Ovary (tissue), 3 donors: ENCODE measurements around the gene CLNK.

Experiments used
- EP300 ChIP-seq: sonication (generic); formaldehyde crosslinking; IDR thresholded peaks from one replicate; pipeline ENCODE4 v1.6.1; 2017; ENCODE audit warnings: antibody characterized with exemption
- POLR2A ChIP-seq: fragments of 450-650 bp; IDR thresholded peaks from one replicate; pipeline ENCODE4 v1.6.1; 2017; ENCODE audit warnings: antibody characterized with exemption, mild to moderate bottlenecking, moderate library complexity
- TF ChIP-seq, protein P1 (sequence below), 3 donors: fragments of 450-650 bp in 2 of 3; fragments of 200-600 bp in 1 of 3; IDR thresholded peaks; one replicate each; pipeline versions ENCODE4 v1.5.1 to v1.8.0; 2016 to 2022; ENCODE audit warnings: antibody characterized with exemption in 3 of 3, mild to moderate bottlenecking in 1 of 3
- donor health status: DM: no; HTN: no; CAD: no.

DNA sequence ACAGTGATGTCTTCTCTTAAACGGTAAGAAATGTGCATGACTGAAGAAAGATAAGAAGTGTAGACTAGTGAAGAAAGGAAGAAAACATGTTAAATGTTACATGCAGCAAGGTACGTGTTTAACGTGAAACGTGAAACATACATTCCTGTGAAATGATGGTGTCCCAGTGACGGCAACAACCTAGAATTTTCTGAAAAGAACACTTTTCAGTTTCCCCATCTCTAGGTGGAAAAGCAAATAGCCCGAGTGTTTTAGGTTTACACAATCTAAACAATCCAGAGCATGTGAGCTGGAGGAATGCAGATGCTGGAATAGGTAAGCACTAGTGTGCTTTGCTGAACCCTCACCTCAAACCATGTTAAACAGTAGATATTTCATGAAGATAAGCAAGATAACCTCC, 60.7 kb downstream of the CLNK start:
- TF ChIP-seq POLR2A (no peak), EP300 (no peak)
- TF ChIP-seq, protein P1, sequence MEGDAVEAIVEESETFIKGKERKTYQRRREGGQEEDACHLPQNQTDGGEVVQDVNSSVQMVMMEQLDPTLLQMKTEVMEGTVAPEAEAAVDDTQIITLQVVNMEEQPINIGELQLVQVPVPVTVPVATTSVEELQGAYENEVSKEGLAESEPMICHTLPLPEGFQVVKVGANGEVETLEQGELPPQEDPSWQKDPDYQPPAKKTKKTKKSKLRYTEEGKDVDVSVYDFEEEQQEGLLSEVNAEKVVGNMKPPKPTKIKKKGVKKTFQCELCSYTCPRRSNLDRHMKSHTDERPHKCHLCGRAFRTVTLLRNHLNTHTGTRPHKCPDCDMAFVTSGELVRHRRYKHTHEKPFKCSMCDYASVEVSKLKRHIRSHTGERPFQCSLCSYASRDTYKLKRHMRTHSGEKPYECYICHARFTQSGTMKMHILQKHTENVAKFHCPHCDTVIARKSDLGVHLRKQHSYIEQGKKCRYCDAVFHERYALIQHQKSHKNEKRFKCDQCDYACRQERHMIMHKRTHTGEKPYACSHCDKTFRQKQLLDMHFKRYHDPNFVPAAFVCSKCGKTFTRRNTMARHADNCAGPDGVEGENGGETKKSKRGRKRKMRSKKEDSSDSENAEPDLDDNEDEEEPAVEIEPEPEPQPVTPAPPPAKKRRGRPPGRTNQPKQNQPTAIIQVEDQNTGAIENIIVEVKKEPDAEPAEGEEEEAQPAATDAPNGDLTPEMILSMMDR (IDR thresholded peaks at IDR 0.05) = no peak
